ENCODE measurements around the gene COL18A1.

COL18A1 gene

DNA sequence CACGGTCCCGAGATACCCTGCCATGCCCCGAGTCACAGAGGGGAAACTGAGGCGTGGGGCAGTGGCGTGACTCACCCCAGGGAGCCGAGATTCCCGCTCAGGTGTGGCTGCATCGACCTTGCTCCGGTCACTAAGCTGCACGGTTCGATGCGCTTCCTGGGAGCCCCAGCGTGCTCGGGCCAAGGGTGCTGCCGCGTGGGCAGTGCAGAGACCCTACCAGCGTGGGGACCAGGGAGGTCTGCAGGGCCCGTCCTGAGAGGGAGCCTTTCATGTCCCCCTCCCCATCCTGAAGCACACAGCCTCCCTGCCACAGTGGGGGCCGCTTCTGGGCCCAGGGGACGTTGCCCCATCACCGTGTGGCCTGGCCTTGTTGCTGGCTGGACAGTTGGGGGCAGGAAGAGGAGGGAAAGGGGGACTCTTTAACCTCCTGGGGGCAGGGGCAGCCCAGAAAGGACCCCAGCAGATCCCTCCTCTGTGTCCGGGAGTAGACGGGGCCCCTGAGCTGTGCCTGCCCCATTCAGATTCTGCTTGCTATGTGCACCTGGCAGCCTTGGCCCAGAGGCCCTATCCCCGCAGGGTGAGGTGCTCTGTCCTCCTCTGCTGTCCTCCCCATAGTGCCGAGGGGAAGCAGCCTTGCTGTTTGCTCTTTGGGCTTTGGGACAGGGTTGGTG lies 52.3 kb downstream of the COL18A1 start:
- DNase-seq = no peak

GRCh38 chr21:45457832-45458172 lies 52.8 kb downstream of the COL18A1 start:
- no peak for DNase-seq

- DNase-seq = no peak
These were observed 53.6 kb downstream of the COL18A1 start for GRCh38 chr21:45458281-45459170.

DNA sequence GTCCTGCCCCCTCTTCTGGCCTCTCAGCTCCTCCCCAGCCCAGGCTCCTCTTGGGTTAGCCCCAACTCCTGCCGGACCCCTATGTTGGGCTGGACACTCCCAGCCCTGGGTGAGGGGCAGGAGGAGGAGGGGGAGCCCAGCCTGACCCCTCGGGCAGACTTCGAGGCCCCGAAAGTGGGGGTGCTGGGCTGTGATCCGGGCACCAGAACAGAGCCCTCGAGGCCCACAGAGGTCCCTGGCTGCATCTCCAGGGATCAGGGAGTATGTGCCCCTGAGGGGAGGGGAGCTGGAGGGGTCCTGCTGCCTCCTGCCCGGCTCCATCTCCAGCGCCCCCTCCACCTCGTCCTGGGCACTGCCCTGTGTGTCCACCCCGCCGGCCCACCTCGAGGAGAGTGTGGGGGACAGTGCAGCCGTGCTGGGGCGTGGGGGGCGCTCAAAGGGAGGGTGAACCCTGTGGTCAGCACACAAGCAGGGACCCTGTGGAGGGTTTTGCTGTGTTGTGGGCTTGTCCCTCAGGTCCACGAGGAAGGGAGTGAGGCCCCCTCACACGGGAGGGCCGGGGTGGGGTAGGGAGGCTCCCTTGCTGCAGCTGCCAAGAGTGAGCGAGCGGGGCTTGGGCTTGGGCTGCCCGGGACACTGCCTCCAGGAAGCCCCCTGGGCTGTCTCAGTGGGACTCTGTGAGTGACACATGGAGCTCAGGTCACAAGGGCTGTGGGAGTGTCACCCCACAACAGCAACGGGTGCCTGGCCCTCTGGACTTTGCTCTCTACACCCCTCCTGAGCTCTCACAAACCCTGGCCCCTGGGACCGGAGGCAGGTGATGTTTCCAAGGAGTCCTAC lies 54.4 kb downstream of the COL18A1 start:
- DNase-seq = no peak

DNA sequence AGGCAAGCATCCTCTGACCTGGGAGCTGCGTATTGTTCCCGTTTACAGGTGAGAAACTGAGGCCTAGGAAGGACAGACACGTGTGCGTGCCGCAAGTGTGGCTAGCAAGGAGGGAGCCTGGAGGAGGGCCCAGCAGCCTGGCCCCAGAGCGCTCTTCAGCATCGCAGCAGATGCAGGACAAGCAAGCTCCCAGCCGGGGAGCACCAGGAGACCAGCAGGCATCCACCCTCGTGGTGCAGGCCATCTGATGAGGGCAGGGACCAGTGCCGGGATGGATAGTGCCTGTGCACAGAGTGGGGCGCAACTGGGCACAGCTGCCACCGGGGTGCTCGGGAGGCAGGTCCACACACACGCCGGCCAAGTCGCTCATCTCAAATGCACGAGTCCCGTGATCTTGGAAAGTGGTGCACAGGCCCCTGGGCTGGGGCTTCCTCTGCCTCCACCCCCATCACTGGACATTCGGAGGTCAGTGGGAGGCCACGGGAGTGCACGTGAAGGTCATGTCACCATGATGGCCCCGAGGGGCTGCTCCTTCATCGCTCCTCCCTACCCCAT lies 55.1 kb downstream of the COL18A1 start:
- no peak for DNase-seq

DNA sequence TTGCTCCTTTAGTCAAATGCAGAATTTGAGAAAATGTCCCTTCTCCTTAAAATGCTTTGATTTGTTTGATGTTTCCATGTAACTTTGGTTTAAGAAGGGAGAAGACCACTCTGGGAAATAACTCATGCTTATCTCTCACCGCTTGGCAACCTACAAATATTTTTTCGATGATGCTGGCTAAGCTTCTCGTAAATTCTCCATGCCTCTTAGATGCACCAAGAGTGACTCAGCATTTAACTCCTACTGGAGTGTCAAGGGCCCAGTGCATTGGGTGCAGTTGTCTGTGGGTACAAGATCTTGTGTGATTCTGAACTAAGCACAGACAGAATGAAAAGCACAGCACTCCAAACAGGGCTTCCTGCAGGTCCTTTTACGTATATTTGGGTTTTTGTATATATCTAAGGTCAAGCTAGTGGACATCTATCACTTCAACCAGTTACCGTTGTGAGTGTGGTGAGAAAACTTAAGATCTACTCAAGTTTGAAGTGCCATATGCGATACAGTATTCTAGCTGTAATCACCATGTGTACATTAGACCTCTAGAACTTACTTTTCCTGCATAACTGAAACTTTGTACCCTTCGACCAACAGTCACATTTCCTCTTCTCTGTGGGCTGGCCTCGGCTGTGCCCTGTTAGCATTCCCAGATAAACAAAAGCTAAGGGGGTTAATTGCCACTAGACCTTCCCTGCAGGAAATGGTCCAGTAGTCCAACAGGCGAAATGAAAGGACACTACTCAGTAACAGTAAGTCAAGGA lies 55.8 kb downstream of the COL18A1 start:
- DNase-seq = no peak

DNA sequence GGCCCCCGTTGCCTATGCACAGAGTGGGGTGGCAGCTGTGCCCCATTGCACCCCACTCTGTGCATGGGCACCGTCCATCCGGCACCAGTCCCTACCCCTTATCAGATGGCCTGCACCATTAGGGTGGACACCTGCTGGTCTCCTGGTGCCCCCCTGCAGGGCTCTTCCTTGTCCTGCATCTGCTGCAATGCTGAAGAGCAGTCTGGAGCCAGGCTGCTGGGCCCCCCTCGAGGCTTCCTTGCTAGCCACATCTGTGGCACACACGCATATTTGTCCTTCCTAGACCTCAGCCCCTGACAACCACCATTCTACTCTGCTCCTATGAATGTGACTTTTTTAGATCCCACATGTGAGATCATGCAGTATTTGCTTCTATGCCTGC lies 56.4 kb downstream of the COL18A1 start:
- DNase-seq = no peak

GRCh38 chr21:45461806-45462341 lies 56.9 kb downstream of the COL18A1 start:
- no peak for DNase-seq

DNA sequence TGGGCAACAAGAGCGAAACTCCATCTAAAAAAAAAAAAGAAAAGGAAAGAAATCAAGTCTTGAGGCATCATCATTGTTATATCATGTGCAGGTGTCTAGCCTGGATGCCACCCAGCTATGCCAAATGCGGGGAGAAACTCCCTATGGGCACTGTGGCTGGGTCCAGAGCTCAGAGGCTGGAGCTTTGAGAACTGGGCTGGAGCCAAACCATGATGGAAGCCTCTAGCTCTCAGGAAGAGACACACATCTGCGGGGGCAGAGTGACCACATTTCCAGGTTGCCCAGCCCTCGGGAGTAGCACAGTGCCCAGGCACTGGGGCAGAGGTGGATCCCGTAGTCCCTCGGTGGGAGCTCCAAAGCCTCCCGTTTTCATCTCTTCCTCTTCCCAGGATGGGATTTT lies 58.9 kb downstream of the COL18A1 start:
- no peak for DNase-seq

DNA sequence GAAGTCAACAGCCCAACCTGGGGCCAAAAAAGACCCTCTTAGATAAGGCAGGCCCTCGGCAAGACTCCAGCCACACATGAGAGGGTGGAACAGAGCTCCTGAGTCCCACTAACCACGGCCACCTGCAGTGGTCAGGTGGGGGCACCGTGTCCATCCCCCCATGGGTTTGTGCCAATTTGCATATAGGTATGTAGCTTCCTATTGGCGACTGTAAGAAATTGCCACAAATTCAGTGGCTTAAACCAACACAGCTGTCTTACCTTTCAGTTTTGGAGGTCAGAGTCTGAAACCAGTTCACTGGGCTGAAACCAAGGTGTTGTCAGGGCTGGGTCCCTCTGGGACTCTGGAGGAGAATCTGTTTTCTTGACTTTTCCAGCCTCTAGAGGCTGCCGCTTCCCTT lies 59.3 kb downstream of the COL18A1 start:
- DNase-seq = no peak

- no peak for DNase-seq
These were observed 60.1 kb downstream of the COL18A1 start for GRCh38 chr21:45465105-45465504.

DNA sequence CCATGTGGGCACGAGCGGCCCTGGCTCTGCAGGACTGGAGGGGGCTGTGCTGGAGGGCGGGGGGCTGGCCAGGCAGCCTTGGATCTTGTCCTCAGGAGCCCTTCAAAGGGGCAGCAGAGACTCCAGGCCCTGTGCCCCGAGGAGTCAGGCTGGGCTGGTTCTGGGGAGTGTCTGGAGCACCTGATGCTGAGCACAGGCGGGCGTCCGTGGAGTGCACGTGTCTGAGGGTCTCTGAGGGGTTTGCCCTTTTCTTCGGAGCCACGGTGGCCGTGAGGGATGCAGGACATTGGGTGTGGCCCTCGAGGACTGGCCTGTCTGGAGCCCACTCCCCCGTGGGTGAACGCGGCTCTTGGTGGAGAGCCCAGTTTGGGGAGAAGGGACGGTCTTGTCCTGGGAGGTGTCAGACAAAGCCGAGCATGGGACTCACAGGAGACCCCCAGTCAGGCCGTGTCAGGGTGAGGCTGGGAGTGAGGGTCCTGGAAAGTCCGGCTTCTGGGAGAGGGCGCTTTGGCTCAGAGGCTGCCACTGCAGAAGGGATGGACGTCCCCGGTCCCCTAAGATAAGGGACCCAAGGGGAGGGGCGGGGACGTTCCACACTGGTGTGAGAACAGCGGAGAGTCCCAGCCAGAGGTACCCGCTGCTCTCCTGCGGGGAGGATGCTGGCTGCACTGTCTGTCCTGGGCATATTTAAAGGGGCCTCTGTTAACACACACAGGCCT lies 60.8 kb downstream of the COL18A1 start:
- no peak for DNase-seq

GRCh38 chr21:45466330-45467220 lies 61.6 kb downstream of the COL18A1 start:
- DNase-seq = no peak

- no peak for DNase-seq
These were observed 62.3 kb downstream of the COL18A1 start for GRCh38 chr21:45467221-45467779.

DNA sequence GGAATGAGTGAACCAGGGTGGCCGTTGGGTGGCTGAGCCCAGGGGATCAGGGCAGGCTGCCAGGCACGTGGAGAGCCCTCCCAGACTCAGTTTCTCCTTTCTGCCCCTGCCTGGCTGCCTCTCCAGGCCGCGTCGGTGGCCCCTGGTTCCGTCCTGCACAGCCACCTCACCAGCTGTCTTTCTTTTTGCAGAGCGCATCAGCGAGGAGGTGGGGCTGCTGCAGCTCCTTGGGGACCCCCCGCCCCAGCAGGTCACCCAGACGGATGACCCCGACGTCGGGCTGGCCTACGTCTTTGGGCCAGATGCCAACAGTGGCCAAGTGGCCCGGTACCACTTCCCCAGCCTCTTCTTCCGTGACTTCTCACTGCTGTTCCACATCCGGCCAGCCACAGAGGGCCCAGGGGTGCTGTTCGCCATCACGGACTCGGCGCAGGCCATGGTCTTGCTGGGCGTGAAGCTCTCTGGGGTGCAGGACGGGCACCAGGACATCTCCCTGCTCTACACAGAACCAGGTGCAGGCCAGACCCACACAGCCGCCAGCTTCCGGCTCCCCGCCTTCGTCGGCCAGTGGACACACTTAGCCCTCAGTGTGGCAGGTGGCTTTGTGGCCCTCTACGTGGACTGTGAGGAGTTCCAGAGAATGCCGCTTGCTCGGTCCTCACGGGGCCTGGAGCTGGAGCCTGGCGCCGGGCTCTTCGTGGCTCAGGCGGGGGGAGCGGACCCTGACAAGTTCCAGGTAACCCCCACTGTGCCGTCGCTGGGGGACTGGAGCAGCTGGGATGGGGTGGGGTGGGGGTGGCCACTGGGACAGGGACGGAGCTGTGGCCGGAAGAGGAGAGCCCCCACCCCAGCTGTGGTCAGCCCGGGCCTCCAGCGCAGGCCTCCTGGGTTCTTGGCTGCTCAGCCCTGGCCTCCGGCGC lies 63.3 kb downstream of the COL18A1 start:
- DNase-seq = no peak

- no peak for DNase-seq
These were observed 64.0 kb downstream of the COL18A1 start for GRCh38 chr21:45468971-45469272.

- DNase-seq = no peak
These were observed 64.5 kb downstream of the COL18A1 start for GRCh38 chr21:45469273-45470086.

DNA sequence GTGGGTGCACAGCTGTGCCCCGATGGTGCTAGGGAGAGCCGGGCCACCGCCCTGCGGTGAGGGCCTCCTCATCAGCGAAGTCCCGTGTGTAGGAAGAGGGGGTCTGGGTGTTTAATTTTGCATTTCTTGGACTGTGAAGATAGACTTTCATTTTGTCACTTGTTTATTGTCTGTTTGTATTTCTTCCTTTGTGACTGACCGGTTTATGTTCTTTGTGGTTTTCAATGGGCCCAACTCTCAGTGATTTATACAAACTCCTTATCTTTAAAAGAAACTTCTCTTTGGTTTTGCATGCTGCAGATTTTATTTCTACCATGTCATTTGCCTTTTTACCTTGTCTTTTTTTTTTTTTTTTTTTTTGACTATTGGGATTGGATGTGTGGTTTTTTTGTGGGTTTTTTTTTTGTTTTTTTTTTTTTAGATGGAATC lies 65.1 kb downstream of the COL18A1 start:
- DNase-seq = no peak
